BE2C (cell line): Measurements from ENCODE around the gene RAP1GDS1. TPM values are rescaled to one million over a fixed set of nuclear protein-coding genes. Genes with fewer than 3 reads are reported as not detected.

ENCODE experiments used
- DNase-seq: peaks from one replicate; pipeline ENCODE4 v3.0.0-alpha.2; 2020
- H3K27me3 ChIP-seq: fragments of 250-450 bp; sonication (Bioruptor Pico); 2 replicates; pipeline ENCODE4 v1.5.1; 2020; ENCODE audit warnings: mild to moderate bottlenecking
- H3K36me3 ChIP-seq: fragments of 250-450 bp; sonication (Bioruptor Pico); 2 replicates; pipeline ENCODE4 v1.5.1; 2020; ENCODE audit warnings: mild to moderate bottlenecking
- H3K4me1 ChIP-seq: fragments of 250-450 bp; sonication (Bioruptor Pico); 2 replicates; pipeline ENCODE4 v1.5.1; 2020
- H3K4me3 ChIP-seq: 2 replicates; pipeline ENCODE4 v1.5.1; 2011; ENCODE audit warnings: low read depth, low read length
- H3K9me3 ChIP-seq: fragments of 250-450 bp; sonication (Bioruptor Pico); 2 replicates; pipeline ENCODE4 v1.5.1; 2020
- CTCF ChIP-seq: IDR thresholded peaks from 2 replicates; pipeline ENCODE4 v1.5.1; 2012; ENCODE audit warnings: mild to moderate bottlenecking, low read depth, low read length
- polyA plus RNA-seq: library from polyadenylated mRNA; unstranded; fragments of >200 nt; gene quantifications from one replicate; pipeline ENCODE4 v1.2.1, GENCODE V29; 2012; ENCODE audit warnings: low read depth, missing spikeins; ENCODE audit not compliant: insufficient read length, insufficient read depth

RAP1GDS1 gene
- 28.3 TPM for polyA plus RNA-seq

DNA sequence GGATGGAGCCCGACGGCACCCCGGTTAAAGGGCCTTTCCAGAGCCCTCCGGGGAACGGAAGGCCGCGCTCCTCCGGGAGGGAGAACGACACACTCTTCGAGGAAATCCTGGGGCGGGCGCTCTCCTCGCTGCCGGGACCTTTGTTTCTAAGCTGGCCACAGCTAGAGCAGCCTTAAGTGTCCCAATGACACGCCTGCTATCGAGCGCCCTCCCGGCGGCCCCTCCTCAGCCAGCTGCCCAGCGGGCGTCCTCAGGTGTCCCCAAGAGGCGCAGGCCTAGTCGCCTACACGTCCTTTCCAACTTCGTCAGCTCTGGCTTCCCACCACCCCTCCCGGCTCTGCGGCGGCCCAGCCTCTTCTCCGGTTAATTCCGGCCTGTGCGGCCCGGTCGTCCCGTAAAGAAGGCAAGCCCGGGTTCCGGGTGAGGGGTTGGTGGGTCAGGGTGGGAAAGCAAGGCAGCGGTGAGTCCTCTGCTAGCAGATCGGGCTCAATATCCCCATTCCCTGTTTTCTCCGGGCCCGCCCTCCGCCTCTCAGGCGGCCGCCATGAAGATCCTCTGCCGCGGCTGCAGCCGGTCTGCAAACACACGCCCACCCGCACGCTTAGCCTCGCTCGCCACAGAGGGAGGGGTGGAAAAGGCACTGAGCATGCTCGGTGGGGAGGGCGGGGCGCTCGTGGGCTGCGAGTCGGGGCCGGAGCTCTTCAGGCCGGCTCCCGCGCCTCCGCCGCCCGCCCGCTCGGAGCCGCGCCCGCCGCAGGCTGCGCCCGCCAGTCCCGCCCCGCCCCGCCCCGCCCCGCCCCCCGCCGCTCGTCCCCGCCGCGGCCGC, at the start of gene RAP1GDS1:
Gene RAP1GDS1 (plus strand): TSS at position 806 of the 826 bp plus-strand sequence. CDS start 182 bp downstream, outside the sequence.
- DNase-seq = peak; percentile 98
- no peak for TF ChIP-seq CTCF
- Histone ChIP-seq H3K4me3 (peak within 1 kb of the TSS; percentile 92), H3K36me3 (0 out of 2 replicates have a peak, but pooled peaks cover 3% of the 10 kb centered on the region), H3K4me1 (no peaks in the 10 kb centered on the region), H3K9me3 (no peaks in the 10 kb centered on the region), H3K27me3 (no peaks in the 10 kb centered on the region)

DNA sequence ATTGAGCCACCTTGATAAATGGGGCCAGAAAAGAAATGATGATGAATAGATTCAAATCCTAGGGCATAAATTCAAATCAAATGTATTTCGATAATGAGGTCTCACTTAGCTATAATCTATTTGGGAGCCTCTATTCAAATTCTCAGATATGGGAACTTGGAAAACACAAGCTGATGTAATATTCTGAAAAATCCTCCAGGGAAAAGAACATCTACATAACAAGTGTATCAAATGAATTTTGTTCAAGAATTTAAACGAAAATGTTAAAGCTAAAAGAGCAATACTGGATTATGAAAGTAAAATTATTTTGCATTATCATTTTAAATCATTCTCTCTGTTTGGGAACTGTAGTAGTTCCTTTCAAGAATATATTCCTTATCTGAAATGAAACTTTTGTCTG, 38.9 kb upstream of the RAP1GDS1 start:
- DNase-seq = no peak
- no peaks in the 10 kb centered on the region for H3K36me3 ChIP-seq
- H3K27me3 ChIP-seq = no peaks in the 10 kb centered on the region
- TF ChIP-seq CTCF = no peak
- no peak overlapping the region for H3K4me3 ChIP-seq
- H3K4me1 ChIP-seq = no peaks in the 10 kb centered on the region
- H3K9me3 ChIP-seq = no peaks in the 10 kb centered on the region

GRCh38 chr4:98226396-98226795, 34.8 kb upstream of the RAP1GDS1 start:
- no peaks in the 10 kb centered on the region for H3K27me3 ChIP-seq
- TF ChIP-seq CTCF = no peak
- no peak for DNase-seq
- no peaks in the 10 kb centered on the region for H3K36me3 ChIP-seq
- no peak overlapping the region for H3K4me3 ChIP-seq
- no peaks in the 10 kb centered on the region for H3K4me1 ChIP-seq
- no peaks in the 10 kb centered on the region for H3K9me3 ChIP-seq

DNA sequence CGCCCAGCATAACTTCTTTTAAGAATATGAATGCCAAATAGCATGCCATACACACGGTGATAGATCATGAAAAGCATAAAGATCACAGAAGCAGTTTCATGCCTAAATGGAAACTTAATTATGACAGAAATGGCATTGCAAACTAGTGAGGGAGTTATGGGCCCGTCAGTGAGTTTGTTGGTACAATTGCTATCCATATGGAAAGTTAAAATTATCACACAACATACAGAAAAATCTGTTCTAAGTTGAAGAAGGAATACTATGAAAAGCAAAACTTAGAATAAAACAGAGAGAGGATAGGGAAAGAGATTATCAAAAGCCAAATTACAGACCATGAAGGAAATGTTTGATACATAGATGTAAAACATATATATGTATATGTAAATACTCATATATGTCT, 30.2 kb upstream of the RAP1GDS1 start:
- TF ChIP-seq CTCF = no peak
- no peaks in the 10 kb centered on the region for H3K9me3 ChIP-seq
- no peak for DNase-seq
- no peak overlapping the region for H3K4me3 ChIP-seq
- H3K27me3 ChIP-seq = no peaks in the 10 kb centered on the region
- H3K36me3 ChIP-seq = no peaks in the 10 kb centered on the region
- H3K4me1 ChIP-seq = no peaks in the 10 kb centered on the region

- TF ChIP-seq CTCF = no peak
- H3K9me3 ChIP-seq = no peaks in the 10 kb centered on the region
- DNase-seq = no peak
- H3K4me3 ChIP-seq = no peak overlapping the region
- no peaks in the 10 kb centered on the region for H3K27me3 ChIP-seq
- no peaks in the 10 kb centered on the region for H3K36me3 ChIP-seq
- H3K4me1 ChIP-seq = no peaks in the 10 kb centered on the region
These were observed 29.0 kb upstream of the RAP1GDS1 start for GRCh38 chr4:98232202-98232601.

DNA sequence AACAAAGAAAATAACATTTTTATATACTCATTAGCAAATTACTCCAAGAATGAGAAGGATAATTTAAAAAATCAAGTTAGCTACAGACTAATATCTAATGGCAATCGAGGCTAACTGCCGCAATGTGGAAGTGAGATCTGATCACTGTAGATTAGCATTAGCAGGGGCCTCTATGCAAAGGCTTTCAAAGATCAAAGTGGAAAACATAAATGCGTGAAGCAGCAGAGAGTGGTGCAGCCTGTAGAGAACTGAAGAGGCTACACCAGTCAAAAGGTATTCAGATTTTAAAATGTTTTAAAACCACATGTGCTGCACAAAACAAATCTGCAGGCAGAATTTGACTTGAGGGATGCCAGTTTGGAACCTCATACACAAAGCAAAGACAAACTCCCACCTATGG, 24.0 kb upstream of the RAP1GDS1 start:
- no peaks in the 10 kb centered on the region for H3K36me3 ChIP-seq
- no peaks in the 10 kb centered on the region for H3K4me1 ChIP-seq
- no peaks in the 10 kb centered on the region for H3K9me3 ChIP-seq
- no peak for DNase-seq
- H3K4me3 ChIP-seq = no peak overlapping the region
- no peak for TF ChIP-seq CTCF
- H3K27me3 ChIP-seq = no peaks in the 10 kb centered on the region
